ENCODE results near the gene PARP15.

- no peak for TF ChIP-seq CTCF (IDR thresholded peaks at IDR 0.05)
- peak in 1 of 2 donors; percentile 66 for TF ChIP-seq POLR2A (IDR thresholded peaks at IDR 0.05)
Observed at GRCh38 chr3:122568755-122569154, 8.7 kb upstream of the PARP15 start.
